Activated CD4-positive, alpha-beta T cell treated with anti-CD3 and anti-CD28 coated beads, Interleukin-2, amount 50 U/mL, for 24 hours (primary cell): ENCODE data around the gene IHH.
A peak's percentile ranks its signal among the peaks of the same experiment; 100 is the strongest.

Source experiments
- DNase-seq, 2 donors: peaks; one replicate each; pipeline ENCODE4 v3.0.0-alpha.2; 2020; ENCODE audit warnings: low read depth in 1 of 2, low spot score in 1 of 2

Gene IHH

GRCh38 chr2:219020604-219021365, 39.9 kb downstream of the IHH start:
- no peak for DNase-seq

DNA sequence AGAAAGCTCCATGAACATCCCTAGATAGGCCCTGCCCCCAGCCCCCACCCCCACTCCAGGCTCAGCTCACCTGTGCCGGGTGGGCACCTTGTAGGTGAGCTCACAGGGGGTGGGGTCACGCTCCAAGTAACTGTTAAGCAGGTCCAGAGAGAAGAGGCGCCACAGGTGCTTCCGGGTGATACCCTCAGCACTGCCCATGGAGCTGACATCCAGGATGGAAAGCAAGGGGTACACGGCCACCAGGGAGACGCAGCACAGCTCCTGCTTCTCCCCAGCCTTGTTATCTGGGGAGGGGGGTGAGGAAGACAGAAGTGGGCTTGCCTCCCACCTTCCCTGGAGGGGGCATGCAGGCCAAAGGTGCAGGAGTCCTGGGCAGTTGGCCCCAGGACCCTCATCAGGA, 41.3 kb downstream of the IHH start:
- DNase-seq, result no peak

DNA sequence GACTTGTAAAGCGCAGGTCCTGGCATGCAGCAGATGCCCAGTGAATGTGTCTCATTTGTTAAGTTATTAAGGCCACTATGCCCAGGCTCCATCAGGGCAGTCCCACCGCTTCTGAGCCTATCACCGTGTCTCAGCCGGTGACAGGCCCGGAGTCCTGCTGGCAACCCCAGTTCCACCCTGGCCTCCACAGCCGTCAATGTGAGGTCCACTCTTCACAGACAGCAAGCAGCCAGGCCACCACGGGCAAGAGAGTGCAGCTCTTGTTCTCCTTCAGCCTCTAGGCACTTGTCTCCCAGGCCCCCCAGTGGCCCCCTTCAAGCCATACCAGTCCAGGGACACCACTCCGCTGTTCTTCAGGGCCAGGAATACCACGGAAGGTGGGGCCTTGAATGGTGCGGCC, 42.0 kb downstream of the IHH start:
- no peak for DNase-seq

DNA sequence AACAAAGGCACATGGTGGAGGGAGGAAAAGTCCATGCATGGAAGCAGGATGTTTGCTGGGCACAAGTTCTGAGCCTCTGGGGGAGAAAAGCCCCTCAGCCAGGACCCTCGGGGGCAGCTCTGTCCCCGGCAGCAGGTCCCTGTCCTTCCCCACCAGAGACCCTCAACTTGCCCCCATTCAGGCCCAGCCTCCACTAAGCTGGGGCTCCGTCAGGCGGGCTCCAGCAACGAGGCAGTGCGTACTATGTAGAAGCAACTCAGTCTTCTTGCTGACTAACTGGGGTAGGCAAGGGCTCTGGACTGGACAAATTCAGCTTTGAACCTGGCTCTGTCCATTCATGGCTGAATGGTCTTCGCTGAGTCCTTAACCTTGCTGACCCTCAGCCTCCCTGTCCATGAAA, 42.4 kb downstream of the IHH start:
- DNase-seq, result no peak

- no peak for DNase-seq
Observed at GRCh38 chr2:219017201-219017931, 43.4 kb downstream of the IHH start.

DNA sequence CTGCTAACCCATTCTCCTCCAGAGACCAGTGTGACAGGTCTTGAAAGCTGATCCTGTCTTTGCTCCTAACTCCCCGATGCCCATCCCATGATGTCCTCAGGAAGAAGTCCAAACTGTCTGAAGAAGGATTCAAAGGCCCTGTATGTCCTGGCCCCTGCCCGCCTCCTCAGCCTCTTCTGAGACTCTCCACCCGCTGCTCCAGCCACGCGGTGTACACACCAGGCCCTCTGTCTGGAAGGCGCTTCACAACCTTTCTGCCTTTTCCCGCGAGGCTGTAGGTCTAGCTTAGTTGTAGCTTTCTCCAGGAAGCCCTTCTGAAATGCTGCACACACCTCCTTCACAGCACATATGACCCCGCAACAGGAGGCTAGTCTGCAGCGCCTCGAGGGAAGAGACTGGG, 44.0 kb downstream of the IHH start:
- no peak for DNase-seq

DNA sequence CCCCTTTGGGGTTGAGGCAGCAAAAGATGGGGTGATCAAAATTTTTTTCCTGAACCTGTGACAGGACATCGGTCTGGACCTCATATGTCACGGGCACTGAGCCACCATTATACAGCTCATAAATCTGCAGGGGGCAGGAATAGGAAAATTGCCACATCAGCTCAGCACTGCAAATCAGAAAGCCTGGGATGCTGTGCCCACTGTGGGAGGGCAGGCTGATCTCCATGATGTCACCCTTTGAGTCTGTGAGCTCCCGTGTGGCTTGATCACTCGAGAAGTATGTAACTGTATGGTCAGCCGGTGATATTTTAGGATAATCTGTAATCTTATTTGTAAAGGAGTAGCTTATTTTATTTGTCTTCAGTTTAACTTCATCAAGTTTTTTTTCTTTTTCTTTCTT, 49.8 kb downstream of the IHH start:
- DNase-seq, result no peak

- peak in 1 of 2 donors; percentile 11 for DNase-seq
Observed at GRCh38 chr2:219010162-219010756, 50.5 kb downstream of the IHH start.

GRCh38 chr2:219009294-219009693, 51.4 kb downstream of the IHH start:
- no peak for DNase-seq
